ENCODE data around the gene IFIH1. TPM values are rescaled to one million over a fixed set of nuclear protein-coding genes. Genes with fewer than 3 reads are reported as not detected.

IFIH1 gene
- 0.55 TPM in 1 of 2 replicates, not detected in the other for total RNA-seq (2014; rRNA removed; shearing (Covaris generic))

- Histone ChIP-seq H3K27me3 (ENCODE audit: control insufficient read depth, insufficient read depth, low read length) (peaks cover 19% of the 10 kb centered on the region), H3K4me3 (ENCODE audit: insufficient read depth, low read depth, low read length) (peak within 1 kb of the TSS; percentile 54), H3K36me3 (replicated peaks; ENCODE audit: control insufficient read depth, insufficient read depth, low read length) (no peaks in the 10 kb centered on the region)
- peak; percentile 73 for DNase-seq
Measured at GRCh38 chr2:162318328-162319180, at the start of gene IFIH1. TSS of gene IFIH1 (minus strand) at chr2:162318684. CDS start at chr2:162318307, 377 bp downstream.

GRCh38 chr2:162365392-162365791, 46.9 kb upstream of the IFIH1 start:
- no peak for DNase-seq
- no peaks in the 10 kb centered on the region for H3K27me3 ChIP-seq (ENCODE audit: control insufficient read depth, insufficient read depth, low read length)
- H3K4me3 ChIP-seq (ENCODE audit: insufficient read depth, low read depth, low read length), result no peak overlapping the region
- no peaks in the 10 kb centered on the region for H3K36me3 ChIP-seq (replicated peaks; ENCODE audit: control insufficient read depth, insufficient read depth, low read length)

- DNase-seq, result peak; percentile 8
Measured at GRCh38 chr2:162344617-162344950, 26.1 kb upstream of the IFIH1 start.

GRCh38 chr2:162343824-162344616, 25.5 kb upstream of the IFIH1 start, which contains the start of gene GCA:
TSS of gene GCA (plus strand) at chr2:162344132. CDS start at chr2:162344249, 117 bp downstream.
- peak; percentile 87 for DNase-seq
- Histone ChIP-seq H3K4me3 (ENCODE audit: insufficient read depth, low read depth, low read length) (peak within 1 kb of the TSS; percentile 87), H3K36me3 (replicated peaks; ENCODE audit: control insufficient read depth, insufficient read depth, low read length) (no peaks in the 10 kb centered on the region), H3K27me3 (ENCODE audit: control insufficient read depth, insufficient read depth, low read length) (no peaks in the 10 kb centered on the region; the same call in 1 of the 2 replicates)

More at GRCh38 chr2:162344617-162344950, 26.1 kb upstream of the IFIH1 start:
- H3K36me3 ChIP-seq (replicated peaks; ENCODE audit: control insufficient read depth, insufficient read depth, low read length), result no peaks in the 10 kb centered on the region
- peak overlapping the region; percentile 87 for H3K4me3 ChIP-seq (ENCODE audit: insufficient read depth, low read depth, low read length)
- H3K27me3 ChIP-seq (ENCODE audit: control insufficient read depth, insufficient read depth, low read length), result no peaks in the 10 kb centered on the region; the same call in 1 of the 2 replicates

- Histone ChIP-seq H3K27me3 (ENCODE audit: control insufficient read depth, insufficient read depth, low read length) (no peaks in the 10 kb centered on the region; the same call in 1 of the 2 replicates), H3K36me3 (replicated peaks; ENCODE audit: control insufficient read depth, insufficient read depth, low read length) (no peaks in the 10 kb centered on the region), H3K4me3 (ENCODE audit: insufficient read depth, low read depth, low read length) (peak overlapping the region; percentile 23; the same call in 1 of the 2 replicates)
- DNase-seq, result no peak
Measured at GRCh38 chr2:162343492-162343823, 25.0 kb upstream of the IFIH1 start.

- DNase-seq, result no peak
- Histone ChIP-seq H3K4me3 (ENCODE audit: insufficient read depth, low read depth, low read length) (no peak overlapping the region), H3K27me3 (ENCODE audit: control insufficient read depth, insufficient read depth, low read length) (no peaks in the 10 kb centered on the region; the same call in 1 of the 2 replicates), H3K36me3 (replicated peaks; ENCODE audit: control insufficient read depth, insufficient read depth, low read length) (no peaks in the 10 kb centered on the region)
Measured at GRCh38 chr2:162342841-162343240, 24.4 kb upstream of the IFIH1 start.

- Histone ChIP-seq H3K4me3 (ENCODE audit: insufficient read depth, low read depth, low read length) (no peak overlapping the region), H3K36me3 (replicated peaks; ENCODE audit: control insufficient read depth, insufficient read depth, low read length) (no peaks in the 10 kb centered on the region), H3K27me3 (ENCODE audit: control insufficient read depth, insufficient read depth, low read length) (no peaks in the 10 kb centered on the region; the same call in 1 of the 2 replicates)
- DNase-seq, result no peak
Measured at GRCh38 chr2:162342321-162342720, 23.8 kb upstream of the IFIH1 start.

- H3K36me3 ChIP-seq (replicated peaks; ENCODE audit: control insufficient read depth, insufficient read depth, low read length), result no peaks in the 10 kb centered on the region
- H3K4me3 ChIP-seq (ENCODE audit: insufficient read depth, low read depth, low read length), result no peak overlapping the region
- H3K27me3 ChIP-seq (ENCODE audit: control insufficient read depth, insufficient read depth, low read length), result no peaks in the 10 kb centered on the region; the same call in 1 of the 2 replicates
- no peak for DNase-seq
Measured at GRCh38 chr2:162340822-162341221, 22.3 kb upstream of the IFIH1 start.

- Histone ChIP-seq H3K4me3 (ENCODE audit: insufficient read depth, low read depth, low read length) (no peak overlapping the region), H3K27me3 (ENCODE audit: control insufficient read depth, insufficient read depth, low read length) (no peaks in the 10 kb centered on the region; the same call in 1 of the 2 replicates), H3K36me3 (replicated peaks; ENCODE audit: control insufficient read depth, insufficient read depth, low read length) (no peaks in the 10 kb centered on the region)
- no peak for DNase-seq
Measured at GRCh38 chr2:162337868-162338267, 19.4 kb upstream of the IFIH1 start.

- Histone ChIP-seq H3K27me3 (ENCODE audit: control insufficient read depth, insufficient read depth, low read length) (no peaks in the 10 kb centered on the region), H3K36me3 (replicated peaks; ENCODE audit: control insufficient read depth, insufficient read depth, low read length) (no peaks in the 10 kb centered on the region), H3K4me3 (ENCODE audit: insufficient read depth, low read depth, low read length) (no peak overlapping the region)
- peak; percentile 24 for DNase-seq
Measured at GRCh38 chr2:162333968-162334367, 15.5 kb upstream of the IFIH1 start.

- H3K36me3 ChIP-seq (replicated peaks; ENCODE audit: control insufficient read depth, insufficient read depth, low read length), result no peaks in the 10 kb centered on the region
- DNase-seq, result no peak
- no peaks in the 10 kb centered on the region for H3K27me3 ChIP-seq (ENCODE audit: control insufficient read depth, insufficient read depth, low read length)
- no peak overlapping the region for H3K4me3 ChIP-seq (ENCODE audit: insufficient read depth, low read depth, low read length)
Measured at GRCh38 chr2:162330881-162331280, 12.4 kb upstream of the IFIH1 start.

GRCh38 chr2:162328424-162329157, 10.1 kb upstream of the IFIH1 start:
- Histone ChIP-seq H3K4me3 (ENCODE audit: insufficient read depth, low read depth, low read length) (no peak overlapping the region), H3K27me3 (ENCODE audit: control insufficient read depth, insufficient read depth, low read length) (no peaks in the 10 kb centered on the region), H3K36me3 (replicated peaks; ENCODE audit: control insufficient read depth, insufficient read depth, low read length) (no peaks in the 10 kb centered on the region)
- DNase-seq, result no peak

- Histone ChIP-seq H3K36me3 (replicated peaks; ENCODE audit: control insufficient read depth, insufficient read depth, low read length) (no peaks in the 10 kb centered on the region), H3K4me3 (ENCODE audit: insufficient read depth, low read depth, low read length) (no peak overlapping the region), H3K27me3 (ENCODE audit: control insufficient read depth, insufficient read depth, low read length) (no peaks in the 10 kb centered on the region)
- DNase-seq, result no peak
Measured at GRCh38 chr2:162327806-162328205, 9.3 kb upstream of the IFIH1 start.

- no peaks in the 10 kb centered on the region for H3K36me3 ChIP-seq (replicated peaks; ENCODE audit: control insufficient read depth, insufficient read depth, low read length)
- no peaks in the 10 kb centered on the region for H3K27me3 ChIP-seq (ENCODE audit: control insufficient read depth, insufficient read depth, low read length)
- H3K4me3 ChIP-seq (ENCODE audit: insufficient read depth, low read depth, low read length), result no peak overlapping the region
- DNase-seq, result peak; percentile 25
Measured at GRCh38 chr2:162327134-162327769, 8.8 kb upstream of the IFIH1 start.

Data from H7 (cell line).